ENCODE measurements around the gene CARMIL1. TPM values are rescaled to one million over a fixed set of nuclear protein-coding genes. Genes with fewer than 3 reads are reported as not detected.

Gene CARMIL1
- total RNA-seq, 1 experiment from 2014 or later, result 23.6 TPM

DNA sequence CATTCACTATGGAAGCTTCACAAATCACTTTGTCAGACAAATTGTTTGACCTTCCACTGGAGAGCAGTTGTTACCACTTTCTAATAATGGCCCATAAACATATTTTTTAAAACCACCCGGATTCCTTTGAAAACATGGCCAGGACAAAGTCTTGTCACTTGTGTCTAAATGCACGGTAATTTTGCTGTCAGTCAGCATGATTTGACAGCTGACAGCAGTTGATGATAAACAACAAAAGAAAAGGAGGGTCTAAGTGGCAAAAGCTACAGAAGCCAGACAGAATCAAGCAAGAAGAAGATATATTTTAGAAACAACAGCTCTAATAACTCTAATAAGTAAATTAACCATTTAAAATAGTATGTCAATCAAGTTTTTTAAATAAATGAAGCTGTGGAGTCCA lies 27.7 kb upstream of the CARMIL1 start:
- H3K27ac ChIP-seq (ENCODE audit: insufficient read length, low read depth, low read length), result no peak overlapping the region
- H3K14ac ChIP-seq (ENCODE audit: insufficient read depth, low read length), result no peak overlapping the region
- no CpG with 5 or more reads among the region's 2 CpGs for WGBS (ENCODE audit: extremely low coverage, insufficient read length, low lambda C conversion rate)
- no peak overlapping the region for H3K9ac ChIP-seq (ENCODE audit: extremely low read depth, insufficient read length, low read length)
- H2AK5ac ChIP-seq (ENCODE audit: insufficient read length, low read length), result no peak overlapping the region
- TF ChIP-seq, protein P1, sequence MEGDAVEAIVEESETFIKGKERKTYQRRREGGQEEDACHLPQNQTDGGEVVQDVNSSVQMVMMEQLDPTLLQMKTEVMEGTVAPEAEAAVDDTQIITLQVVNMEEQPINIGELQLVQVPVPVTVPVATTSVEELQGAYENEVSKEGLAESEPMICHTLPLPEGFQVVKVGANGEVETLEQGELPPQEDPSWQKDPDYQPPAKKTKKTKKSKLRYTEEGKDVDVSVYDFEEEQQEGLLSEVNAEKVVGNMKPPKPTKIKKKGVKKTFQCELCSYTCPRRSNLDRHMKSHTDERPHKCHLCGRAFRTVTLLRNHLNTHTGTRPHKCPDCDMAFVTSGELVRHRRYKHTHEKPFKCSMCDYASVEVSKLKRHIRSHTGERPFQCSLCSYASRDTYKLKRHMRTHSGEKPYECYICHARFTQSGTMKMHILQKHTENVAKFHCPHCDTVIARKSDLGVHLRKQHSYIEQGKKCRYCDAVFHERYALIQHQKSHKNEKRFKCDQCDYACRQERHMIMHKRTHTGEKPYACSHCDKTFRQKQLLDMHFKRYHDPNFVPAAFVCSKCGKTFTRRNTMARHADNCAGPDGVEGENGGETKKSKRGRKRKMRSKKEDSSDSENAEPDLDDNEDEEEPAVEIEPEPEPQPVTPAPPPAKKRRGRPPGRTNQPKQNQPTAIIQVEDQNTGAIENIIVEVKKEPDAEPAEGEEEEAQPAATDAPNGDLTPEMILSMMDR (conservative IDR thresholded peaks at IDR 0.05), result no peak
- no peak overlapping the region for H4K5ac ChIP-seq (ENCODE audit: insufficient read length, low read depth, low read length)
- H2BK12ac ChIP-seq (ENCODE audit: insufficient read length, low read depth, low read length), result no peak overlapping the region
- no peaks in the 10 kb centered on the region for H3K27me3 ChIP-seq (ENCODE audit: insufficient read depth, low read length)
- no peaks in the 10 kb centered on the region for H3K4me1 Mint-ChIP-seq
- no peak overlapping the region for H3K4ac ChIP-seq (ENCODE audit: low read depth, low read length)
- no peaks in the 10 kb centered on the region for H3K36me3 Mint-ChIP-seq (ENCODE audit: insufficient read depth in 1 of 3, low read depth in 3 of 3)
- H3K4me2 ChIP-seq (ENCODE audit: insufficient read depth, insufficient read length, low read length), result no peak overlapping the region
- no peak overlapping the region for H2BK5ac ChIP-seq (ENCODE audit: insufficient read length, low read length)
- H3K4me3 Mint-ChIP-seq, result no peak overlapping the region
- H3K27me3 Mint-ChIP-seq (ENCODE audit: low read depth), result no peaks in the 10 kb centered on the region
- H4K8ac ChIP-seq (replicated peaks; ENCODE audit: insufficient read length, low read depth, low read length), result no peak overlapping the region
- no peaks in the 10 kb centered on the region for H3K9me3 ChIP-seq (ENCODE audit: control insufficient read depth, low read depth, low read length)
- H4K20me1 ChIP-seq (ENCODE audit: control insufficient read depth, insufficient read depth, insufficient read length), result no peaks in the 10 kb centered on the region
- no peak for DNase-seq
- H3K18ac ChIP-seq (ENCODE audit: insufficient read length, low read depth, low read length), result no peak overlapping the region
- no peak overlapping the region for H4K91ac ChIP-seq (ENCODE audit: insufficient read length, low read depth, low read length)
- H3K56ac ChIP-seq (ENCODE audit: insufficient read length, low read depth, low read length), result no peak overlapping the region
- no peak overlapping the region for H3K27ac Mint-ChIP-seq
- H3K23ac ChIP-seq (ENCODE audit: insufficient read length, low read depth, low read length), result no peak overlapping the region
- no peaks in the 10 kb centered on the region for H3K4me1 ChIP-seq (ENCODE audit: insufficient read depth, low read length)
- no peaks in the 10 kb centered on the region for H3K79me1 ChIP-seq (ENCODE audit: insufficient read depth, low read depth, low read length, poor library complexity, severe bottlenecking)
- no peak overlapping the region for H2BK15ac ChIP-seq (ENCODE audit: low read depth, low read length)
- no peaks in the 10 kb centered on the region for H3K9me3 Mint-ChIP-seq
- no peak overlapping the region for H2AFZ ChIP-seq (ENCODE audit: low read length)
- no peak overlapping the region for H3T11ph ChIP-seq (ENCODE audit: low read length)
- no peaks in the 10 kb centered on the region for H3K23me2 ChIP-seq (ENCODE audit: insufficient read length, low read depth, low read length, poor library complexity, severe bottlenecking)
- H3K79me2 ChIP-seq (ENCODE audit: insufficient read depth, low read length), result no peaks in the 10 kb centered on the region
- no peak overlapping the region for H2BK20ac ChIP-seq (ENCODE audit: low read depth, low read length, poor library complexity, severe bottlenecking)
- no peak overlapping the region for H2BK120ac ChIP-seq (ENCODE audit: low read depth, low read length, poor library complexity, severe bottlenecking)

Data from H9 (cell line).